ENCODE data around the gene HCK.

Gene HCK

GRCh38 chr20:32125506-32125905 is 73.5 kb downstream of the HCK start:
- Histone ChIP-seq H3K79me2 (ENCODE audit: low read length) (peaks cover 64% of the 10 kb centered on the region), H3K27me3 (replicated peaks; ENCODE audit: insufficient read depth, low read length) (no peaks in the 10 kb centered on the region), H4K20me1 (ENCODE audit: insufficient read depth, low read length) (0 out of 2 replicates have a peak, but pooled peaks cover 4% of the 10 kb centered on the region), H3K4me2 (ENCODE audit: low read depth, low read length) (no peak overlapping the region), H3K4me3 (ENCODE audit: low read length) (no peak overlapping the region), H3F3A (ENCODE audit: insufficient read depth, low read length) (no peaks in the 10 kb centered on the region), H3K4me1 (ENCODE audit: low read length) (0 out of 2 replicates have a peak, but pooled peaks cover 3% of the 10 kb centered on the region), H3K9me3 (replicated peaks; ENCODE audit: insufficient read depth, low read length) (no peaks in the 10 kb centered on the region), H2AFZ (ENCODE audit: low read length) (no peak overlapping the region), H3K27ac (ENCODE audit: low read length) (no peak overlapping the region), H3K9ac (ENCODE audit: low read length) (no peak overlapping the region), H3K9me2 (replicated peaks; ENCODE audit: insufficient read depth, low read length) (no peaks in the 10 kb centered on the region), H3K36me3 (replicated peaks; ENCODE audit: insufficient read depth, low read length) (no peaks in the 10 kb centered on the region)
- TF ChIP-seq CTCF (IDR thresholded peaks at IDR 0.05; ENCODE audit: low read length): no peak
- TF ChIP-seq EZH2phosphoT487 (IDR thresholded peaks at IDR 0.05; ENCODE audit: low read length): no peak
- TF ChIP-seq EZH2 (optimal IDR thresholded peaks at IDR 0.05; ENCODE audit: low read depth, low read length): no peak
- DNase-seq: no peak

DNA sequence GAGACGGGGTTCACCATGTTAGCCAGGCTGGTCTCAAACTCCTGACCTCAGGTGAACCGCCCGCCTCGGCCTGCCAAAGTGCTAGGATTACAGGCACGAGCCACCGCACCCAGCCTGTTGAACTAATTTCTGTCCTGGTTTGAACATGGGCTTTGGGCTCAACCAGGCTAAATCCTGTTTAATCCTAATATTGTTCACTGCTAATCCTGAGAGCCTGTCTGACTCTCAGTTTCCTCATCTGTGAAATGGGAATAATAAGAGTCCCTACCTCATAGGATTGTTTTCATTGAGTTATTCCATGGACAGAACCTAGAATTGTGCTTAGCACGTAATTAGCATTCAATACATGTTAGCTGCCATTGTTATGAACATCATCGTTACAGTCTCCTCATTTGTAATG is 74.9 kb downstream of the HCK start:
- no peaks in the 10 kb centered on the region for H3K36me3 ChIP-seq (replicated peaks; ENCODE audit: insufficient read depth, low read length)
- H3K9me2 ChIP-seq (replicated peaks; ENCODE audit: insufficient read depth, low read length): no peaks in the 10 kb centered on the region
- H3K27me3 ChIP-seq (replicated peaks; ENCODE audit: insufficient read depth, low read length): no peaks in the 10 kb centered on the region
- no peaks in the 10 kb centered on the region for H3F3A ChIP-seq (ENCODE audit: insufficient read depth, low read length)
- H4K20me1 ChIP-seq (ENCODE audit: insufficient read depth, low read length): 0 out of 2 replicates have a peak, but pooled peaks cover 4% of the 10 kb centered on the region
- no peaks in the 10 kb centered on the region for H3K9me3 ChIP-seq (replicated peaks; ENCODE audit: insufficient read depth, low read length)
- H3K9ac ChIP-seq (ENCODE audit: low read length): no peak overlapping the region
- H3K4me3 ChIP-seq (ENCODE audit: low read length): no peak overlapping the region
- peaks cover 9% of the 10 kb centered on the region; the same call in 1 of the 2 replicates for H3K4me1 ChIP-seq (ENCODE audit: low read length)
- H3K27ac ChIP-seq (ENCODE audit: low read length): no peak overlapping the region
- TF ChIP-seq EZH2phosphoT487 (IDR thresholded peaks at IDR 0.05; ENCODE audit: low read length) (no peak), EZH2 (optimal IDR thresholded peaks at IDR 0.05; ENCODE audit: low read depth, low read length) (no peak), CTCF (IDR thresholded peaks at IDR 0.05; ENCODE audit: low read length) (no peak)
- no peak overlapping the region for H3K4me2 ChIP-seq (ENCODE audit: low read depth, low read length)
- H2AFZ ChIP-seq (ENCODE audit: low read length): no peak overlapping the region
- H3K79me2 ChIP-seq (ENCODE audit: low read length): peaks cover 73% of the 10 kb centered on the region
- no peak for DNase-seq

DNA sequence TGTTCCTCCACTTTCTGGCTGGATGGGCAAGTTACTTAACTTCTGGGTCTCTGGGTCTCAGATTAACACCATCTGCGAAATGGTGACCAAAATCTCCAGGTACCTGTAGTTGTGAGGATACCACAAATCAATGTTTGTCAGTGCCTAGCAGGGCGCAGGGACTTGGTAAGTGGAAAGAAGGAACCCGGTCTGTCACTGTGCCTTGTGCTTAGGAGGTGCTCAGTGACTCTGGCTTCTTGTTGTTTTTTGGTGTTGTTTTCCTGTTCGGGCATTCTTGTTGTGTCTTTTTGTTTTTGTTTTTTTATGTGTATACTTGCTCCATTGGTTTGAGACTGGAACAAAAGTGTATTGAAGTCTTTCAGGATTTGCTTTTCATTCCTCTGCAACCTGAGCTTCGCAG is 75.3 kb downstream of the HCK start:
- H3K4me3 ChIP-seq (ENCODE audit: low read length): no peak overlapping the region
- H4K20me1 ChIP-seq (ENCODE audit: insufficient read depth, low read length): 0 out of 2 replicates have a peak, but pooled peaks cover 4% of the 10 kb centered on the region
- peaks cover 2% of the 10 kb centered on the region; the same call in 1 of the 2 replicates for H3F3A ChIP-seq (ENCODE audit: insufficient read depth, low read length)
- H3K36me3 ChIP-seq (replicated peaks; ENCODE audit: insufficient read depth, low read length): no peaks in the 10 kb centered on the region
- H2AFZ ChIP-seq (ENCODE audit: low read length): no peak overlapping the region
- no peaks in the 10 kb centered on the region for H3K27me3 ChIP-seq (replicated peaks; ENCODE audit: insufficient read depth, low read length)
- no peak overlapping the region for H3K4me2 ChIP-seq (ENCODE audit: low read depth, low read length)
- no peak for DNase-seq
- H3K27ac ChIP-seq (ENCODE audit: low read length): no peak overlapping the region
- peaks cover 76% of the 10 kb centered on the region for H3K79me2 ChIP-seq (ENCODE audit: low read length)
- no peaks in the 10 kb centered on the region for H3K9me3 ChIP-seq (replicated peaks; ENCODE audit: insufficient read depth, low read length)
- no peaks in the 10 kb centered on the region for H3K9me2 ChIP-seq (replicated peaks; ENCODE audit: insufficient read depth, low read length)
- peaks cover 11% of the 10 kb centered on the region for H3K4me1 ChIP-seq (ENCODE audit: low read length)
- TF ChIP-seq EZH2phosphoT487 (IDR thresholded peaks at IDR 0.05; ENCODE audit: low read length): no peak
- TF ChIP-seq EZH2 (optimal IDR thresholded peaks at IDR 0.05; ENCODE audit: low read depth, low read length): no peak
- no peak for TF ChIP-seq CTCF (IDR thresholded peaks at IDR 0.05; ENCODE audit: low read length)
- no peak overlapping the region for H3K9ac ChIP-seq (ENCODE audit: low read length)
